Astrocyte (in vitro differentiated cells and primary cell): ENCODE measurements around the gene LRRC55. TPM values are rescaled to one million over a fixed set of nuclear protein-coding genes. Genes with fewer than 3 reads are reported as not detected.
A peak's percentile ranks its signal among the peaks of the same experiment; 100 is the strongest.

Source experiments
- DNase-seq: peaks from one replicate; pipeline ENCODE4 v3.0.0-alpha.2; 2010; ENCODE audit warnings: low read depth
- FAIRE-seq: peaks from 2 replicates; lab custom pipeline; 2011; peaks lifted over from hg19 to GRCh38; lab: Jason Lieb, UNC
- H2AFZ ChIP-seq: 2 replicates; pipeline ENCODE4 v1.6.0; 2012; ENCODE audit warnings: low read depth, low read length, inconsistent platforms
- H3K27ac ChIP-seq: 2 replicates; pipeline ENCODE4 v1.5.1; 2011; ENCODE audit warnings: low read depth, low read length, inconsistent platforms
- H3K27me3 ChIP-seq: 2 replicates; pipeline ENCODE4 v1.6.0; 2011; ENCODE audit warnings: low read length, inconsistent platforms; ENCODE audit not compliant: insufficient read depth
- H3K36me3 ChIP-seq: 2 replicates; pipeline ENCODE4 v1.5.1; 2011; ENCODE audit warnings: low read length, inconsistent platforms; ENCODE audit not compliant: insufficient read depth
- H3K4me1 ChIP-seq: 2 replicates; pipeline ENCODE4 v1.5.1; 2011; ENCODE audit warnings: low read length, inconsistent platforms; ENCODE audit not compliant: insufficient read depth
- H3K4me2 ChIP-seq: 2 replicates; pipeline ENCODE4 v1.6.0; 2012; ENCODE audit warnings: low read length, inconsistent platforms
- H3K4me3 ChIP-seq: 2 replicates; pipeline ENCODE4 v1.5.1; 2011; ENCODE audit warnings: low read depth, mild to moderate bottlenecking, low read length, inconsistent platforms; ENCODE audit not compliant: insufficient read depth
- H3K79me2 ChIP-seq: 2 replicates; pipeline ENCODE4 v1.6.0; 2012; ENCODE audit warnings: mild to moderate bottlenecking, low read length, inconsistent platforms; ENCODE audit not compliant: insufficient read depth
- H3K9ac ChIP-seq: 2 replicates; pipeline ENCODE4 v1.6.0; 2012; ENCODE audit warnings: mild to moderate bottlenecking, low read length, inconsistent platforms
- H3K9me3 ChIP-seq: 2 replicates; pipeline ENCODE4 v1.5.1; 2012; ENCODE audit warnings: low read depth, mild to moderate bottlenecking, low read length, inconsistent platforms; ENCODE audit not compliant: insufficient read depth
- H4K20me1 ChIP-seq: 2 replicates; pipeline ENCODE4 v1.6.0; 2012; ENCODE audit warnings: low read length, inconsistent platforms; ENCODE audit not compliant: insufficient read depth
- H3K27ac Mint-ChIP-seq: one replicate; pipeline ENCODE4 v1.8.0; 2021; ENCODE audit warnings: mild to moderate bottlenecking, mixed read lengths; ENCODE audit not compliant: unreplicated experiment
- H3K27me3 Mint-ChIP-seq: one replicate; pipeline ENCODE4 v1.8.0; 2021; ENCODE audit warnings: low read depth, mixed read lengths; ENCODE audit not compliant: unreplicated experiment
- H3K36me3 Mint-ChIP-seq: one replicate; pipeline ENCODE4 v1.8.0; 2021; ENCODE audit warnings: low read depth, mixed read lengths; ENCODE audit not compliant: unreplicated experiment
- H3K4me1 Mint-ChIP-seq: one replicate; pipeline ENCODE4 v1.8.0; 2021; ENCODE audit warnings: low read depth, mixed read lengths; ENCODE audit not compliant: unreplicated experiment
- H3K4me3 Mint-ChIP-seq: one replicate; pipeline ENCODE4 v1.8.0; 2021; ENCODE audit warnings: mild to moderate bottlenecking, moderate library complexity, mixed read lengths; ENCODE audit not compliant: unreplicated experiment
- H3K9me3 Mint-ChIP-seq: one replicate; pipeline ENCODE4 v1.8.0; 2021; ENCODE audit warnings: mild to moderate bottlenecking, mixed read lengths; ENCODE audit not compliant: unreplicated experiment
- CTCF ChIP-seq: IDR thresholded peaks from 2 replicates; pipeline ENCODE4 v1.5.1; 2011; ENCODE audit warnings: low read depth, mild to moderate bottlenecking, inconsistent platforms, low read length, moderate library complexity; ENCODE audit not compliant: insufficient read depth
- EZH2 ChIP-seq: IDR thresholded peaks from 2 replicates; pipeline ENCODE4 v1.6.1; 2012; ENCODE audit warnings: mild to moderate bottlenecking, low read length, inconsistent platforms; ENCODE audit not compliant: insufficient read depth
- total RNA-seq: library from RNA; stranded (reverse); gene quantifications from 2 replicates; pipeline ENCODE4 v1.2.1, GENCODE V29; 2021

LRRC55 gene
- total RNA-seq, 1 donor from 2014 or later = not detected

- no peak for DNase-seq
- H3K4me2 ChIP-seq = no peak overlapping the region
These were observed 21.6 kb downstream of the LRRC55 start for GRCh38 chr11:57203359-57203758.

GRCh38 chr11:57203882-57204480 lies 22.2 kb downstream of the LRRC55 start:
- Histone ChIP-seq H3K36me3 (no peaks in the 10 kb centered on the region), H3K27me3 (peaks cover 15% of the 10 kb centered on the region), H3K4me3 (no peak overlapping the region), H3K9me3 (no peaks in the 10 kb centered on the region), H4K20me1 (no peaks in the 10 kb centered on the region), H3K4me2 (no peak overlapping the region), H2AFZ (no peak overlapping the region), H3K9ac (no peak overlapping the region), H3K79me2 (no peaks in the 10 kb centered on the region), H3K27ac (no peak overlapping the region), H3K4me1 (no peaks in the 10 kb centered on the region)
- H3K4me3 Mint-ChIP-seq = no peak overlapping the region
- TF ChIP-seq EZH2 = no peak
- peaks cover 1% of the 10 kb centered on the region for H3K36me3 Mint-ChIP-seq
- peaks cover 1% of the 10 kb centered on the region for H3K4me1 Mint-ChIP-seq
- peaks cover 23% of the 10 kb centered on the region for H3K27me3 Mint-ChIP-seq
- H3K27ac Mint-ChIP-seq = no peak overlapping the region
- FAIRE-seq (no peak), DNase-seq (no peak)
- H3K9me3 Mint-ChIP-seq = peaks cover 3% of the 10 kb centered on the region

More at GRCh38 chr11:57203359-57203758, 21.6 kb downstream of the LRRC55 start:
- no peak overlapping the region for H3K4me3 ChIP-seq
- peaks cover 23% of the 10 kb centered on the region for H3K27me3 Mint-ChIP-seq
- no peak overlapping the region for H3K27ac Mint-ChIP-seq
- FAIRE-seq = no peak
- H3K9ac ChIP-seq = no peak overlapping the region
- no peaks in the 10 kb centered on the region for H3K36me3 ChIP-seq
- peaks cover 15% of the 10 kb centered on the region for H3K27me3 ChIP-seq
- H3K27ac ChIP-seq = no peak overlapping the region
- H3K4me3 Mint-ChIP-seq = no peak overlapping the region
- H3K4me1 ChIP-seq = no peaks in the 10 kb centered on the region
- peaks cover 1% of the 10 kb centered on the region for H3K36me3 Mint-ChIP-seq
- H4K20me1 ChIP-seq = no peaks in the 10 kb centered on the region
- H3K9me3 Mint-ChIP-seq = peaks cover 3% of the 10 kb centered on the region
- H3K9me3 ChIP-seq = no peaks in the 10 kb centered on the region
- H3K4me1 Mint-ChIP-seq = peaks cover 1% of the 10 kb centered on the region
- no peak overlapping the region for H2AFZ ChIP-seq
- H3K79me2 ChIP-seq = no peaks in the 10 kb centered on the region
- TF ChIP-seq EZH2 (no peak), CTCF (no peak)

GRCh38 chr11:57205041-57205641 lies 23.4 kb downstream of the LRRC55 start:
- Mint-ChIP-seq H3K9me3 (peaks cover 3% of the 10 kb centered on the region), H3K4me1 (peaks cover 1% of the 10 kb centered on the region), H3K27ac (no peak overlapping the region), H3K4me3 (no peak overlapping the region), H3K36me3 (peaks cover 1% of the 10 kb centered on the region), H3K27me3 (peaks cover 21% of the 10 kb centered on the region)
- Histone ChIP-seq H3K79me2 (no peaks in the 10 kb centered on the region), H3K9me3 (no peaks in the 10 kb centered on the region), H3K27ac (no peak overlapping the region), H3K4me3 (no peak overlapping the region), H3K4me1 (no peaks in the 10 kb centered on the region), H3K9ac (no peak overlapping the region), H4K20me1 (no peaks in the 10 kb centered on the region), H2AFZ (no peak overlapping the region), H3K36me3 (no peaks in the 10 kb centered on the region), H3K27me3 (peaks cover 15% of the 10 kb centered on the region), H3K4me2 (no peak overlapping the region)
- TF ChIP-seq CTCF = no peak
- no peak for TF ChIP-seq EZH2
- DNase-seq = peak; percentile 16
- FAIRE-seq = peak; percentile 78
